Measurements from ENCODE around the gene PDP2. TPM values are rescaled to one million over a fixed set of nuclear protein-coding genes. Genes with fewer than 3 reads are reported as not detected.

The PDP2 gene
- total RNA-seq, 4 donors from 2014 or later = 2.2 to 5.2 (median 4.1) TPM

DNA sequence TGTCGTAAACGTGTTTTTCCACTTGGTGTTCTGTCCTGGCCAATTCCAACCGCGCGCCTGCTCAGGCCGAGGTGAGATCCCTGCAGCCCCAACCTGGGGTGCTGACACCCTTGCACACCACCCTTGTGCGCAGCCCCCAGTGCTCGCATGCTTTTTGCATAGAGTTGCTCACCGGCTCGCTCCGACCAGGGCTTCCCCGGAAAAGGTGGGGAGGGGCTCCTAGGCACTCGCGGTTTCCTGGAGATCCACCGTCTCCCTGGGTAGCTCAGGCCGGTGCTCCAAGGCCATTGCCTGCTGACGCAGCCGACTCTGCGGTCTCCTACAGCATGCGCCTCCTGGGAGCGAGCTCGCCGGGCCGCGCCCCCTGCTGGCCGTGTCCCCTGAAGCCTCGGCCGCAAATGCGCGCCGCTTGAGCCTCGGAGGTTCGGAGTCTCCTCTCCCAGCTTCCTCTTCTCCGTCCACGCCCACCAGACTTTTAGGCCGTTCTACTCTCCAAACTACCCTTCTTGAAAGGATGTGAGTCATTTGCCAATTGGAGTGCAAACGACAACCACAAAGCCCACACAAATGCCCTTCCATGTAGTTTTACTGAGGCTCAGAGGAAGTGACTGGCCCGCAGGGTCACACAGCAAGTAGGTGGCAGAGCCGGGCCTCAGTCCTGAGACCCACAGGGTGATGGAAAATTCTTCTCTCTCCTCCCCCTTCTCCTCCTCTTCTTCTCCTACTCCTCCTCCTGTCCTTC is 7.2 kb upstream of the PDP2 start:
- TF ChIP-seq POLR2A (IDR thresholded peaks at IDR 0.05) = no peak
- TF ChIP-seq, protein P1, sequence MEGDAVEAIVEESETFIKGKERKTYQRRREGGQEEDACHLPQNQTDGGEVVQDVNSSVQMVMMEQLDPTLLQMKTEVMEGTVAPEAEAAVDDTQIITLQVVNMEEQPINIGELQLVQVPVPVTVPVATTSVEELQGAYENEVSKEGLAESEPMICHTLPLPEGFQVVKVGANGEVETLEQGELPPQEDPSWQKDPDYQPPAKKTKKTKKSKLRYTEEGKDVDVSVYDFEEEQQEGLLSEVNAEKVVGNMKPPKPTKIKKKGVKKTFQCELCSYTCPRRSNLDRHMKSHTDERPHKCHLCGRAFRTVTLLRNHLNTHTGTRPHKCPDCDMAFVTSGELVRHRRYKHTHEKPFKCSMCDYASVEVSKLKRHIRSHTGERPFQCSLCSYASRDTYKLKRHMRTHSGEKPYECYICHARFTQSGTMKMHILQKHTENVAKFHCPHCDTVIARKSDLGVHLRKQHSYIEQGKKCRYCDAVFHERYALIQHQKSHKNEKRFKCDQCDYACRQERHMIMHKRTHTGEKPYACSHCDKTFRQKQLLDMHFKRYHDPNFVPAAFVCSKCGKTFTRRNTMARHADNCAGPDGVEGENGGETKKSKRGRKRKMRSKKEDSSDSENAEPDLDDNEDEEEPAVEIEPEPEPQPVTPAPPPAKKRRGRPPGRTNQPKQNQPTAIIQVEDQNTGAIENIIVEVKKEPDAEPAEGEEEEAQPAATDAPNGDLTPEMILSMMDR (IDR thresholded peaks at IDR 0.05 in 4 of 5, conservative IDR thresholded peaks at IDR 0.05 in 1 of 5) = peak; percentile 62 to 94 (median 90)
- Histone ChIP-seq H3K4me1 (peaks cover 0 to 6% of the 10 kb centered on the region in 2 donors), H3K36me3 (no peaks in the 10 kb centered on the region), H3K27me3 (no peaks in the 10 kb centered on the region), H3K9me3 (no peaks in the 10 kb centered on the region), H3K27ac (peak overlapping the region in 2 of 4 donors; percentile 35 to 57), H3K4me3 (peak overlapping the region; percentile 30 to 55 (median 40))
- DNase-seq (peak; percentile 70 to 80), ATAC-seq (peak; percentile 85 to 91)
- intact Hi-C loops (cut with DNase I; ENCODE audit: low total_unique reads) = loop anchor here (5.0 to 10.0 kb wide), 2 partner anchors 388 to 466 kb away; no protein-coding TSS in a partner anchor
- in situ Hi-C loops (cut with MboI; ENCODE audit: low sequenced_read_pairs in 4 of 4) = loop anchor here in 2 of 4 donors (5.0 to 25.0 kb wide), 3 partner anchors 41 to 461 kb away; partner anchors contain the start of genes CMTM3 (in 1 of the 2) and NAE1 (in 1 of the 2)

GRCh38 chr16:66873685-66874055 is 6.6 kb upstream of the PDP2 start:
- intact Hi-C loops (cut with DNase I; ENCODE audit: low total_unique reads) = loop anchor here (5.0 to 10.0 kb wide), 2 partner anchors 389 to 466 kb away; no protein-coding TSS in a partner anchor

GRCh38 chr16:66874079-66874775 is 6.1 kb upstream of the PDP2 start:
- DNase-seq (no peak), ATAC-seq (no peak)
- H3K36me3 ChIP-seq = no peaks in the 10 kb centered on the region
- no peak overlapping the region for H3K4me3 ChIP-seq
- peaks cover 0 to 6% of the 10 kb centered on the region in 2 donors for H3K4me1 ChIP-seq
- no peaks in the 10 kb centered on the region for H3K27me3 ChIP-seq
- intact Hi-C loops (cut with DNase I; ENCODE audit: low total_unique reads) (loop anchor here (5.0 to 10.0 kb wide), 2 partner anchors 389 to 467 kb away; no protein-coding TSS in a partner anchor), in situ Hi-C loops (cut with MboI; ENCODE audit: low sequenced_read_pairs in 4 of 4) (loop anchor here in 2 of 4 donors (5.0 to 25.0 kb wide), 3 partner anchors 42 to 462 kb away; partner anchors contain the start of genes CMTM3 (in 1 of the 2) and NAE1 (in 1 of the 2))
- TF ChIP-seq, protein P1 (IDR thresholded peaks at IDR 0.05 in 4 of 5, conservative IDR thresholded peaks at IDR 0.05 in 1 of 5) = no peak
- no peak for TF ChIP-seq POLR2A (IDR thresholded peaks at IDR 0.05)
- H3K9me3 ChIP-seq = no peaks in the 10 kb centered on the region
- no peak overlapping the region for H3K27ac ChIP-seq

More at GRCh38 chr16:66873685-66874055, 6.6 kb upstream of the PDP2 start:
- Histone ChIP-seq H3K27ac (no peak overlapping the region), H3K4me3 (no peak overlapping the region), H3K36me3 (no peaks in the 10 kb centered on the region), H3K4me1 (peaks cover 0 to 6% of the 10 kb centered on the region in 2 donors), H3K27me3 (no peaks in the 10 kb centered on the region), H3K9me3 (no peaks in the 10 kb centered on the region)
- no peak for ATAC-seq
- in situ Hi-C loops (cut with MboI; ENCODE audit: low sequenced_read_pairs in 4 of 4) = loop anchor here in 2 of 4 donors (5.0 to 25.0 kb wide), 3 partner anchors 41 to 461 kb away; partner anchors contain the start of genes CMTM3 (in 1 of the 2) and NAE1 (in 1 of the 2)
- no peak for DNase-seq
- TF ChIP-seq POLR2A (IDR thresholded peaks at IDR 0.05) = no peak
- TF ChIP-seq, protein P1 (IDR thresholded peaks at IDR 0.05 in 4 of 5, conservative IDR thresholded peaks at IDR 0.05 in 1 of 5) = no peak

DNA sequence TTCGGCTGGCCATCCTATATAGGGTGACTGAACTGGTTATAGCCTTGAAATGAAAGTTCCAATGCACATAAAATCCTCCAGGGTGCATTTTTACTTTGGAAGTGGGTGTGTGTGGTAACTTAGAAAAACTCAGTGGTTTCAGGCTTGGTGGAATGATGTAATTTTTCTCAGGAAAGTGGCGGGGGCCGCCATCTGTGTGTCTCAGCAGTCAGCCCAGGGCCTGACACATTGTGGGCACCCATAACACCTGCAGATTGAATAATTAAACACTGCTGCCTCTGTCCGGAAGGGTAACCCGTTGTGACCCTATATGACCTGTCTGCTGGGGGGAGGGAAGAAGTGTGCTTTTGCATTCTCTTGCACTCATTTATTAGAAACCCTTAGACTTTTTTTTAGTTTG is 2.2 kb upstream of the PDP2 start:
- H3K27me3 ChIP-seq = no peaks in the 10 kb centered on the region
- TF ChIP-seq, protein P1 (IDR thresholded peaks at IDR 0.05 in 4 of 5, conservative IDR thresholded peaks at IDR 0.05 in 1 of 5) = no peak
- TF ChIP-seq POLR2A (IDR thresholded peaks at IDR 0.05) = no peak
- no peaks in the 10 kb centered on the region for H3K9me3 ChIP-seq
- in situ Hi-C loops (cut with MboI; ENCODE audit: low sequenced_read_pairs in 4 of 4) = no loop called here
- intact Hi-C loops (cut with DNase I; ENCODE audit: low total_unique reads) = loop anchor here (10.0 kb wide), 1 partner anchor 393 kb away; no protein-coding TSS in a partner anchor
- no peaks in the 10 kb centered on the region for H3K36me3 ChIP-seq
- no peak overlapping the region for H3K27ac ChIP-seq
- peaks cover 9% of the 10 kb centered on the region in 2 donors for H3K4me1 ChIP-seq
- no peak for ATAC-seq
- H3K4me3 ChIP-seq = no peak overlapping the region
- no peak for DNase-seq
